H1 (cell line): ENCODE measurements around the gene AMIGO2. TPM values are rescaled to one million over a fixed set of nuclear protein-coding genes. Genes with fewer than 3 reads are reported as not detected.

Experiments
- CTCF ChIA-PET: fragments of 300-600 bp; sonication (Branson Sonifier 250); formaldehyde crosslinking; loops from one replicate; lab custom pipeline; 2021; ENCODE audit not compliant: partially characterized antibody; lab: Charles Lee
- POLR2A ChIA-PET: fragments of 300-600 bp; sonication (Branson Sonifier 250); formaldehyde crosslinking; loops from one replicate; lab custom pipeline; 2021; ENCODE audit warnings: inconsistent platforms; ENCODE audit not compliant: partially characterized antibody; lab: Charles Lee
- DNase-seq, 2 experiments: peaks; one replicate each; pipeline versions ENCODE4 v3.0.0 to v3.0.0-alpha.2; 2010 to 2022; ENCODE audit warnings: low spot score in 2 of 2, low read depth in 1 of 2, mixed read lengths in 1 of 2
- FAIRE-seq: peaks from 2 replicates; lab custom pipeline; 2011; peaks lifted over from hg19 to GRCh38; lab: Jason Lieb, UNC
- H2AFZ ChIP-seq: 2 replicates; pipeline ENCODE4 v1.8.1; 2012; ENCODE audit warnings: low read length, inconsistent platforms
- H2AK5ac ChIP-seq: 2 replicates; pipeline ENCODE4 v1.6.1; 2013; ENCODE audit warnings: low read depth, low read length
- H2BK120ac ChIP-seq: replicated peaks from 2 replicates; pipeline ENCODE3; 2013; ENCODE audit warnings: low read depth, low read length, inconsistent platforms
- H2BK12ac ChIP-seq: 2 replicates; pipeline ENCODE4 v1.6.1; 2013; ENCODE audit warnings: low read depth, low read length
- H2BK15ac ChIP-seq: 2 replicates; pipeline ENCODE4 v1.6.1; 2013; ENCODE audit warnings: low read length
- H2BK20ac ChIP-seq: 2 replicates; pipeline ENCODE4 v1.6.1; 2013; ENCODE audit warnings: low read length
- H2BK5ac ChIP-seq: 2 replicates; pipeline ENCODE4 v1.6.1; 2013; ENCODE audit warnings: low read depth, low read length
- H3K14ac ChIP-seq: 2 replicates; pipeline ENCODE4 v1.6.1; 2013; ENCODE audit warnings: inconsistent platforms; ENCODE audit not compliant: insufficient read length
- H3K18ac ChIP-seq: 2 replicates; pipeline ENCODE4 v1.6.1; 2013; ENCODE audit warnings: low read length; ENCODE audit errors: extremely low read depth
- H3K23ac ChIP-seq: 2 replicates; pipeline ENCODE4 v1.6.1; 2013; ENCODE audit warnings: inconsistent platforms; ENCODE audit not compliant: insufficient read length
- H3K23me2 ChIP-seq: 2 replicates; pipeline ENCODE4 v1.6.1; 2013; ENCODE audit warnings: low read depth, low read length
- H3K27ac ChIP-seq: 2 replicates; pipeline ENCODE4 v1.6.1; 2011; ENCODE audit warnings: low read depth, low read length, inconsistent platforms
- H3K27me3 ChIP-seq, 4 experiments: replicated peaks in 1 of 4; 1 replicate in 1 of 4; 2 replicates in 3 of 4; pipeline versions ENCODE4 v1.6.1 to v1.8.1; 2011 to 2013; ENCODE audit warnings: low read length in 3 of 4, mild to moderate bottlenecking in 3 of 4, inconsistent platforms in 2 of 4, mixed read lengths in 2 of 4, moderate library complexity in 1 of 4; ENCODE audit not compliant: control insufficient read depth in 3 of 4, insufficient read depth in 3 of 4; ENCODE audit errors: extremely low read depth in 1 of 4
- H3K36me3 ChIP-seq, 4 experiments: 2 replicates each; pipeline versions ENCODE4 v1.6.1 to v1.8.1; 2011 to 2013; ENCODE audit warnings: mild to moderate bottlenecking in 4 of 4, low read length in 3 of 4, moderate library complexity in 2 of 4, control low read depth in 1 of 4, inconsistent platforms in 1 of 4; ENCODE audit not compliant: insufficient read depth in 4 of 4, control insufficient read depth in 2 of 4
- H3K4ac ChIP-seq: replicated peaks from 2 replicates; pipeline ENCODE3; 2013; ENCODE audit warnings: low read length, low read depth, mixed read lengths, inconsistent platforms; ENCODE audit not compliant: insufficient read length
- H3K4me1 ChIP-seq, 4 experiments: replicated peaks in 1 of 4; 1 replicate in 1 of 4; 2 replicates in 3 of 4; pipeline versions ENCODE4 v1.6.1 to v1.8.1; 2011 to 2013; ENCODE audit warnings: low read length in 3 of 4, inconsistent platforms in 2 of 4, mixed read lengths in 1 of 4; ENCODE audit not compliant: insufficient read depth in 4 of 4, control insufficient read depth in 3 of 4
- H3K4me2 ChIP-seq, 2 experiments: 2 replicates each; pipeline versions ENCODE4 v1.6.1 to v1.8.1; 2011 to 2013; ENCODE audit warnings: low read depth in 2 of 2, low read length in 2 of 2, control low read depth in 1 of 2, inconsistent platforms in 1 of 2, mild to moderate bottlenecking in 1 of 2; ENCODE audit not compliant: insufficient read depth in 1 of 2
- H3K4me3 ChIP-seq, 4 experiments: fragments of 200-600, 300-600 bp in 1 of 4; sonication (generic), shearing (Covaris generic), sonication (Bioruptor Twin) in 1 of 4; 2 replicates each; pipeline versions ENCODE4 v1.5.1 to v1.8.1; 2011 to 2016; ENCODE audit warnings: low read length in 4 of 4, low read depth in 3 of 4, control low read depth in 2 of 4, inconsistent platforms in 2 of 4, mild to moderate bottlenecking in 2 of 4, mixed read lengths in 1 of 4, moderate library complexity in 1 of 4; ENCODE audit not compliant: insufficient read depth in 2 of 4; ENCODE audit errors: extremely low read depth in 1 of 4
- H3K56ac ChIP-seq: replicated peaks from 2 replicates; pipeline ENCODE3; 2013; ENCODE audit warnings: low read depth, mild to moderate bottlenecking, mixed read lengths, low read length, inconsistent platforms; ENCODE audit not compliant: insufficient read length
- H3K79me1 ChIP-seq: 2 replicates; pipeline ENCODE4 v1.6.1; 2013; ENCODE audit warnings: low read depth, low read length, control low read depth
- H3K79me2 ChIP-seq, 2 experiments: 2 replicates each; pipeline versions ENCODE4 v1.6.1 to v1.8.1; 2012 to 2013; ENCODE audit warnings: low read length in 2 of 2, mild to moderate bottlenecking in 2 of 2, inconsistent platforms in 1 of 2; ENCODE audit not compliant: insufficient read depth in 2 of 2, control insufficient read depth in 1 of 2
- H3K9ac ChIP-seq, 4 experiments: replicated peaks in 1 of 4; 1 replicate in 1 of 4; 2 replicates in 3 of 4; pipeline versions ENCODE4 v1.6.1 to v1.8.1; 2011 to 2013; ENCODE audit warnings: low read depth in 3 of 4, low read length in 3 of 4, control low read depth in 2 of 4, mild to moderate bottlenecking in 2 of 4, moderate library complexity in 2 of 4, inconsistent platforms in 1 of 4; ENCODE audit errors: extremely low read depth in 1 of 4
- H3K9me3 ChIP-seq, 2 experiments: 2 replicates each; pipeline versions ENCODE4 v1.6.1 to v1.8.1; 2012 to 2013; ENCODE audit warnings: mild to moderate bottlenecking in 2 of 2, moderate library complexity in 2 of 2, control low read depth in 1 of 2, inconsistent platforms in 1 of 2, low read depth in 1 of 2, low read length in 1 of 2, mixed read lengths in 1 of 2; ENCODE audit not compliant: insufficient read depth in 2 of 2
- H4K20me1 ChIP-seq, 2 experiments: replicated peaks in 1 of 2; 2 replicates each; pipeline versions ENCODE3 to v1.8.1; 2011 to 2013; ENCODE audit warnings: inconsistent platforms in 2 of 2, low read length in 2 of 2, mild to moderate bottlenecking in 1 of 2; ENCODE audit not compliant: insufficient read depth in 2 of 2, control insufficient read depth in 1 of 2
- H4K5ac ChIP-seq: 2 replicates; pipeline ENCODE4 v1.6.1; 2013; ENCODE audit warnings: low read length, low read depth, mixed read lengths, inconsistent platforms; ENCODE audit not compliant: insufficient read length
- H4K8ac ChIP-seq: 2 replicates; pipeline ENCODE4 v1.8.0; 2013; ENCODE audit warnings: mild to moderate bottlenecking, moderate library complexity, low read length, inconsistent platforms; ENCODE audit not compliant: insufficient read depth; ENCODE audit errors: extremely low read depth
- H4K91ac ChIP-seq: replicated peaks from 2 replicates; pipeline ENCODE3; 2013; ENCODE audit warnings: low read length, mixed read lengths, inconsistent platforms; ENCODE audit not compliant: insufficient read length
- BACH1 ChIP-seq: IDR thresholded peaks from 2 replicates; pipeline ENCODE4 v1.6.1; 2012; ENCODE audit warnings: low read length, improper control_type of control experiment
- EZH2 ChIP-seq: fragments of 200-600 bp; sonication (generic); IDR thresholded peaks from 2 replicates; pipeline ENCODE4 v1.7.1; 2012; ENCODE audit warnings: low read depth, mild to moderate bottlenecking, moderate library complexity, low read length, inconsistent platforms; ENCODE audit not compliant: severe bottlenecking
- MAFK ChIP-seq: IDR thresholded peaks from 2 replicates; pipeline ENCODE4 v1.6.1; 2012; ENCODE audit warnings: low read depth, mild to moderate bottlenecking, improper control_type of control experiment, low read length
- NANOG ChIP-seq: IDR thresholded peaks from 2 replicates; pipeline ENCODE4 v1.6.1; 2011; ENCODE audit warnings: low read length, low read depth, mild to moderate bottlenecking, inconsistent platforms; ENCODE audit not compliant: insufficient read depth, poor library complexity, severe bottlenecking
- RBBP5 ChIP-seq: IDR thresholded peaks from 2 replicates; pipeline ENCODE4 v1.7.1; 2012; ENCODE audit warnings: low read depth, mild to moderate bottlenecking, inconsistent platforms, low read length, moderate library complexity, borderline replicate concordance
- RXRA ChIP-seq: IDR thresholded peaks from 2 replicates; pipeline ENCODE4 v1.6.1; 2011; ENCODE audit warnings: low read depth, mild to moderate bottlenecking, low read length, moderate library complexity; ENCODE audit not compliant: insufficient read depth
- SP4 ChIP-seq: IDR thresholded peaks from 2 replicates; pipeline ENCODE4 v1.6.1; 2012; ENCODE audit warnings: low read length, inconsistent platforms
- WGBS, 2 experiments: shearing (Covaris generic) in 1 of 2; methylation state at CpG; one replicate each; pipeline versions ENCODE4 v1.1.6 to v1.1.7; 2013 to 2015; ENCODE audit warnings: low lambda C conversion rate in 2 of 2, mixed read lengths in 2 of 2, inconsistent platforms in 1 of 2, low coverage in 1 of 2, missing lambda C conversion rate in 1 of 2; ENCODE audit not compliant: insufficient replicate concordance in 2 of 2, insufficient coverage in 1 of 2, insufficient read length in 1 of 2; ENCODE audit errors: extremely low coverage in 1 of 2, missing lambda C conversion rate in 1 of 2; 5-methylcytosine and 5-hydroxymethylcytosine counted together
- polyA plus RNA-seq, 7 experiments: library from polyadenylated mRNA; depleted of rRNA in 3 of 7; stranded (reverse) in 5 of 7; unstranded in 2 of 7; fragments of >200 nt in 5 of 7; fragments of 200-250 nt in 2 of 7; gene quantifications; 1 replicate in 5 of 7; 2 replicates in 1 of 7; 4 replicates in 1 of 7; pipeline versions ENCODE4 v1.2.1 to v1.2.3, GENCODE V29; 2011 to 2013; ENCODE audit warnings: missing spikeins in 2 of 7, mixed read lengths in 2 of 7
- total RNA-seq: library from RNA; stranded (reverse); fragmentation: NEBNext Ultra II Directional; extraction: Animal tissue kit (Norgen Biotek cat#: 25700); gene quantifications from 2 replicates; pipeline ENCODE4 v1.2.1, GENCODE V29; 2021

The AMIGO2 gene
- total and polyA plus RNA-seq, 2 of the 8 experiments (the other 6 are each of a cell fraction or from before 2014, with no cell fraction given), result 1.7 to 3.3 TPM

DNA sequence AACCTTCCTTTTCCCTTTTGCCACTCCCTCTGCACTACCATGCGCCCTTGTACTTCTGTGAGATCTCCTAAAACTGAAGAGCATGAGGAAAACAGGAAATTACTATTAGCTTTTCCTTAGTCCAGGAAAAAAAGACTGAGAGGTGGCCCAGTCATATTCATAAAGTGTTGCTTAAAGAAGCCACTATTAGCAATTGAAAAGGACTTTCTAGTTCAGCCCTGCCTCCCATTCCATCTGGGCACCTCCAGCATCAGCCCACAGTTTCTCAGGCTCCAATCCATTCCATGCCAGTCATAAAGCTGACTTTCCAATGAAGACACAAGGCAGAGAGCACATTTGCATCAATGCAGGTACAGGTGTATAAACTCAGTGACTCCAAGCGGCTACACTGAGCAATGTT lies 19.9 kb upstream of the AMIGO2 start:
- WGBS, 2 experiments, result 84% methylated on average over 2 of the region's 2 CpGs; no CpG with 5 or more reads in 1 of the 2 experiments
- Histone ChIP-seq H3K4ac (no peak overlapping the region), H2BK12ac (no peak overlapping the region), H3K27ac (no peak overlapping the region), H3K79me1 (no peaks in the 10 kb centered on the region), H3K79me2 (no peaks in the 10 kb centered on the region), H4K91ac (no peak overlapping the region), H2BK15ac (no peak overlapping the region), H3K14ac (no peak overlapping the region), H4K8ac (no peak overlapping the region), H2AK5ac (no peak overlapping the region), H3K4me3 (no peak overlapping the region), H3K18ac (no peak overlapping the region), H3K9me3 (no peaks in the 10 kb centered on the region), H2BK5ac (no peak overlapping the region), H3K23ac (no peak overlapping the region), H4K5ac (no peak overlapping the region), H3K56ac (no peak overlapping the region), H2BK20ac (no peak overlapping the region), H4K20me1 (no peaks in the 10 kb centered on the region), H2BK120ac (no peak overlapping the region)
- FAIRE-seq (no peak), DNase-seq (no peak)
- CTCF ChIA-PET, result interaction anchor here (1.2 kb wide), 1 partner anchor 29 kb away, joined by 4 read pairs; no protein-coding TSS in a partner anchor
- TF ChIP-seq NANOG, result no peak
- TF ChIP-seq EZH2, result no peak
- no peak for TF ChIP-seq RBBP5
- TF ChIP-seq SP4, result no peak
- TF ChIP-seq MAFK, result no peak
- TF ChIP-seq BACH1, result no peak
- TF ChIP-seq RXRA, result no peak
- TF ChIP-seq, all 59 proteins: peak for 0
- POLR2A ChIA-PET, result interaction anchor here (1.3 kb wide), 1 partner anchor 13 kb away, joined by 3 read pairs; no protein-coding TSS in a partner anchor
- H3K23me2 ChIP-seq, result no peaks in the 10 kb centered on the region
- no peaks in the 10 kb centered on the region for H3K36me3 ChIP-seq
- H2AFZ ChIP-seq, result no peak overlapping the region
- no peaks in the 10 kb centered on the region for H3K27me3 ChIP-seq
- H3K4me1 ChIP-seq, result peaks cover 0 to 2% (median 0%) of the 10 kb centered on the region in 4 experiments; a peak in 1 of 7 replicates
- H3K9ac ChIP-seq, result no peak overlapping the region
- no peak overlapping the region for H3K4me2 ChIP-seq
